GM19025 (cell line): Measurements from ENCODE around the gene ERBB4.
"Not testable (repeated sequence)": the region's sequence is repeated elsewhere in the genome, so short reads cannot be mapped to it uniquely, and the experiment has no call there.

Source experiments
- ATAC-seq: cut with Tn5 transposase; IDR thresholded peaks from one replicate; pipeline ENCODE4 v1.9.1; 2021; ENCODE audit warnings: mild to moderate bottlenecking, low read depth, moderate library complexity; ENCODE audit not compliant: unreplicated experiment

ERBB4 gene

GRCh38 chr2:211524248-211524647 is 1014.4 kb downstream of the ERBB4 start:
- ATAC-seq: not testable (repeated sequence)

- ATAC-seq: no peak
Measured at GRCh38 chr2:211516537-211516936, 1022.1 kb downstream of the ERBB4 start.

- ATAC-seq: no peak
Measured at GRCh38 chr2:211514049-211514448, 1024.6 kb downstream of the ERBB4 start.

GRCh38 chr2:211513446-211513845 is 1025.2 kb downstream of the ERBB4 start:
- no peak for ATAC-seq

GRCh38 chr2:211512806-211513205 is 1025.8 kb downstream of the ERBB4 start:
- no peak for ATAC-seq

GRCh38 chr2:211503856-211504255 is 1034.7 kb downstream of the ERBB4 start:
- peak; percentile 61 for ATAC-seq

- no peak for ATAC-seq
Measured at GRCh38 chr2:211503198-211503597, 1035.4 kb downstream of the ERBB4 start.

- no peak for ATAC-seq
Measured at GRCh38 chr2:211498551-211499205, 1039.9 kb downstream of the ERBB4 start.

- ATAC-seq: no peak
Measured at GRCh38 chr2:211495339-211495738, 1043.3 kb downstream of the ERBB4 start.

- ATAC-seq: no peak
Measured at GRCh38 chr2:211494536-211494935, 1044.1 kb downstream of the ERBB4 start.

- ATAC-seq: no peak
Measured at GRCh38 chr2:211494085-211494484, 1044.5 kb downstream of the ERBB4 start.

GRCh38 chr2:211487733-211488132 is 1050.9 kb downstream of the ERBB4 start:
- ATAC-seq: no peak

GRCh38 chr2:211479536-211480150 is 1059.0 kb downstream of the ERBB4 start:
- ATAC-seq: no peak

GRCh38 chr2:211477537-211478275 is 1060.9 kb downstream of the ERBB4 start:
- ATAC-seq: no peak

GRCh38 chr2:211473116-211473515 is 1065.5 kb downstream of the ERBB4 start:
- ATAC-seq: no peak

GRCh38 chr2:211469664-211470059 is 1068.9 kb downstream of the ERBB4 start:
- ATAC-seq: no peak

- ATAC-seq: no peak
Measured at GRCh38 chr2:211468877-211469663, 1069.5 kb downstream of the ERBB4 start.

- no peak for ATAC-seq
Measured at GRCh38 chr2:211468217-211468616, 1070.4 kb downstream of the ERBB4 start.

- no peak for ATAC-seq
Measured at GRCh38 chr2:211463397-211463796, 1075.2 kb downstream of the ERBB4 start.

- ATAC-seq: no peak
Measured at GRCh38 chr2:211458974-211459373, 1079.6 kb downstream of the ERBB4 start.

GRCh38 chr2:211457325-211457724 is 1081.3 kb downstream of the ERBB4 start:
- ATAC-seq: no peak
